Stimulated activated CD8-positive, alpha-beta memory T cell treated with anti-CD3 and anti-CD28 coated beads, Interleukin-12 subunit alpha, Interleukin-12 subunit beta, amount 100 ng/mL, for 1 hour (primary cell): ENCODE data around the gene ADAMTS15.

Experiments used
- DNase-seq: peaks from one replicate; pipeline ENCODE4 v3.0.0-alpha.2; 2020; ENCODE audit warnings: low read depth

Gene ADAMTS15

GRCh38 chr11:130416906-130417305 lies 31.5 kb upstream of the ADAMTS15 start:
- DNase-seq = no peak

GRCh38 chr11:130418210-130418609 lies 30.2 kb upstream of the ADAMTS15 start:
- DNase-seq = no peak

- no peak for DNase-seq
Observed at GRCh38 chr11:130418756-130419155, 29.7 kb upstream of the ADAMTS15 start.

- DNase-seq = no peak
Observed at GRCh38 chr11:130420478-130421198, 27.8 kb upstream of the ADAMTS15 start.

- no peak for DNase-seq
Observed at GRCh38 chr11:130421199-130421585, 27.3 kb upstream of the ADAMTS15 start.

- no peak for DNase-seq
Observed at GRCh38 chr11:130421697-130422096, 26.7 kb upstream of the ADAMTS15 start.

- no peak for DNase-seq
Observed at GRCh38 chr11:130422251-130422995, 26.0 kb upstream of the ADAMTS15 start.

- DNase-seq = no peak
Observed at GRCh38 chr11:130423541-130424142, 24.8 kb upstream of the ADAMTS15 start.

GRCh38 chr11:130424613-130425140 lies 23.8 kb upstream of the ADAMTS15 start:
- no peak for DNase-seq

GRCh38 chr11:130425156-130425555 lies 23.3 kb upstream of the ADAMTS15 start:
- DNase-seq = no peak

- no peak for DNase-seq
Observed at GRCh38 chr11:130426223-130426836, 22.1 kb upstream of the ADAMTS15 start.

GRCh38 chr11:130426837-130427341 lies 21.6 kb upstream of the ADAMTS15 start:
- no peak for DNase-seq

- no peak for DNase-seq
Observed at GRCh38 chr11:130427581-130428315, 20.7 kb upstream of the ADAMTS15 start.

- no peak for DNase-seq
Observed at GRCh38 chr11:130428316-130429119, 19.9 kb upstream of the ADAMTS15 start, which contains the start of gene ADAMTS8. ADAMTS8 (minus strand) TSS chr11:130428609; CDS start chr11:130428286, 323 bp downstream.

- no peak for DNase-seq
Observed at GRCh38 chr11:130429120-130429681, 19.2 kb upstream of the ADAMTS15 start.

- no peak for DNase-seq
Observed at GRCh38 chr11:130429983-130430382, 18.5 kb upstream of the ADAMTS15 start.

GRCh38 chr11:130431331-130431773 lies 17.1 kb upstream of the ADAMTS15 start:
- DNase-seq = peak; percentile 39

- DNase-seq = no peak
Observed at GRCh38 chr11:130431801-130432200, 16.6 kb upstream of the ADAMTS15 start.

GRCh38 chr11:130433357-130433756 lies 15.1 kb upstream of the ADAMTS15 start:
- no peak for DNase-seq
